A549 (cell line): ENCODE results near the gene LRRFIP2. TPM values are rescaled to one million over a fixed set of nuclear protein-coding genes. Genes with fewer than 3 reads are reported as not detected.

Source experiments
- ATAC-seq, 2 experiments: fragments of 200-7000 bp in 1 of 2; fragments of >200 bp in 1 of 2; cut with Nextera tagmentation in 1 of 2; cut with Tn5 transposase in 1 of 2; 3 replicates each; pipeline versions ENCODE4 v1.8.0 to v1.9.1; 2018 to 2020; ENCODE audit warnings: mild to moderate bottlenecking in 1 of 2, moderate library complexity in 1 of 2
- CTCF ChIA-PET: fragments of 300-600 bp; sonication (Branson Sonifier 250); formaldehyde crosslinking; extraction: SDS; loops from one replicate; lab custom pipeline; 2021; ENCODE audit warnings: antibody characterized with exemption, inconsistent platforms; lab: Yijun Ruan, JAX
- POLR2A ChIA-PET: fragments of 350-600 bp; formaldehyde crosslinking; extraction: SDS; loops from one replicate; lab custom pipeline; 2021; ENCODE audit warnings: antibody characterized with exemption, inconsistent platforms; lab: Yijun Ruan, JAX
- DNase-seq, 2 experiments: peaks; one replicate each; pipeline versions ENCODE4 v3.0.0 to v3.0.0-alpha.2; 2011 to 2016; ENCODE audit warnings: low read depth in 1 of 2, low spot score in 1 of 2
- FAIRE-seq: peaks from 2 replicates; lab custom pipeline; 2011; peaks lifted over from hg19 to GRCh38; lab: Jason Lieb, UNC
- H3K27ac ChIP-seq, 2 experiments: fragments of >200 bp; sonication (Bioruptor Twin); formaldehyde crosslinking; 3 replicates each; pipeline ENCODE4 v1.5.1; 2016 to 2017
- H3K4me1 ChIP-seq: fragments of >200 bp; sonication (Bioruptor Twin); formaldehyde crosslinking; 3 replicates; pipeline ENCODE4 v1.6.1; 2016
- H3K4me2 ChIP-seq: fragments of >200 bp; sonication (Bioruptor Twin); formaldehyde crosslinking; 3 replicates; pipeline ENCODE4 v1.6.1; 2016
- H3K4me3 ChIP-seq: fragments of >200 bp; sonication (Bioruptor Twin); formaldehyde crosslinking; 3 replicates; pipeline ENCODE4 v1.5.1; 2016
- H3K9me3 ChIP-seq: fragments of >200 bp; sonication (Bioruptor Twin); formaldehyde crosslinking; 3 replicates; pipeline ENCODE4 v1.6.1; 2016
- CBX2 ChIP-seq: fragments of 200-600 bp; sonication (generic); IDR thresholded peaks from 2 replicates; pipeline ENCODE4 v1.6.1; 2016; ENCODE audit warnings: low read depth, mild to moderate bottlenecking, borderline replicate concordance
- CEBPB ChIP-seq, 2 experiments: fragments of >200 bp in 1 of 2; sonication (Bioruptor Twin) in 1 of 2; formaldehyde crosslinking in 1 of 2; IDR thresholded peaks; 2 replicates each; pipeline ENCODE4 v1.6.1; 2012 to 2016
- EHF ChIP-seq: fragments of 250-450 bp; sonication (Bioruptor Pico); IDR thresholded peaks from 2 replicates; pipeline ENCODE4 v1.5.0; 2020; ENCODE audit warnings: mild to moderate bottlenecking
- ESRRA ChIP-seq: fragments of 150-350 bp; IDR thresholded peaks from 2 replicates; pipeline ENCODE4 v1.6.1; 2014; ENCODE audit warnings: mild to moderate bottlenecking, low read length, borderline replicate concordance
- FOSB ChIP-seq: fragments of 250-450 bp; sonication (Bioruptor Pico); IDR thresholded peaks from 2 replicates; pipeline ENCODE4 v1.5.0; 2020; ENCODE audit warnings: mild to moderate bottlenecking, moderate library complexity
- FOSL2 ChIP-seq, 2 experiments: fragments of 450-650 bp in 1 of 2; fragments of >200 bp in 1 of 2; sonication (Bioruptor Twin) in 1 of 2; formaldehyde crosslinking; IDR thresholded peaks; 2 replicates each; pipeline versions ENCODE4 v1.5.0 to v1.6.1; 2016 to 2020; ENCODE audit warnings: mild to moderate bottlenecking in 1 of 2, moderate library complexity in 1 of 2
- HDAC2 ChIP-seq: fragments of 200-600 bp; sonication (generic); IDR thresholded peaks from 2 replicates; pipeline ENCODE4 v1.6.1; 2016
- HEYL ChIP-seq: fragments of 250-450 bp; sonication (Bioruptor Pico); IDR thresholded peaks from 2 replicates; pipeline ENCODE4 v1.8.0; 2021; ENCODE audit warnings: mild to moderate bottlenecking, moderate library complexity
- HOXB13 ChIP-seq: fragments of 250-450 bp; sonication (Bioruptor Pico); IDR thresholded peaks from 2 replicates; pipeline ENCODE4 v1.5.0; 2020; ENCODE audit warnings: low read depth, mild to moderate bottlenecking, moderate library complexity
- HOXB5 ChIP-seq: fragments of 250-450 bp; sonication (Bioruptor Pico); IDR thresholded peaks from 2 replicates; pipeline ENCODE4 v1.5.0; 2020; ENCODE audit warnings: mild to moderate bottlenecking, moderate library complexity
- JUNB ChIP-seq: fragments of >200 bp; sonication (Bioruptor Twin); formaldehyde crosslinking; IDR thresholded peaks from 2 replicates; pipeline ENCODE4 v1.6.1; 2016
- MAZ ChIP-seq: fragments of 150-350 bp; IDR thresholded peaks from 2 replicates; pipeline ENCODE4 v1.6.1; 2014; ENCODE audit warnings: antibody characterized with exemption, low read depth, low read length, borderline replicate concordance
- MYC ChIP-seq: IDR thresholded peaks from 2 replicates; pipeline ENCODE4 v1.6.1; 2012; ENCODE audit warnings: mild to moderate bottlenecking, inconsistent platforms, low read length, improper control_type of control experiment, borderline replicate concordance
- NPAS2 ChIP-seq: fragments of 250-450 bp; sonication (Bioruptor Pico); IDR thresholded peaks from 2 replicates; pipeline ENCODE4 v1.8.0; 2022; ENCODE audit warnings: mild to moderate bottlenecking, moderate library complexity, borderline replicate concordance
- NR3C1 ChIP-seq: fragments of >200 bp; sonication (Bioruptor Twin); formaldehyde crosslinking; IDR thresholded peaks from 3 replicates; pipeline ENCODE4 v1.6.1; 2017
- PHF8 ChIP-seq: fragments of 200-600 bp; sonication (generic); IDR thresholded peaks from 2 replicates; pipeline ENCODE4 v1.6.1; 2016; ENCODE audit warnings: low read depth, mild to moderate bottlenecking, antibody characterized with exemption, moderate library complexity, borderline replicate concordance
- RAD21 ChIP-seq, 2 experiments: fragments of >200 bp in 1 of 2; sonication (Bioruptor Twin) in 1 of 2; formaldehyde crosslinking in 1 of 2; IDR thresholded peaks in 1 of 2; conservative IDR thresholded peaks in 1 of 2; 2 replicates in 1 of 2; 3 replicates in 1 of 2; pipeline ENCODE4 v1.6.1; 2012 to 2018; ENCODE audit warnings: inconsistent platforms in 1 of 2
- RFX5 ChIP-seq: fragments of 450-650 bp; IDR thresholded peaks from 2 replicates; pipeline ENCODE4 v1.7.1; 2014; ENCODE audit warnings: antibody characterized with exemption, mild to moderate bottlenecking, moderate library complexity
- RNF2 ChIP-seq: fragments of 200-600 bp; sonication (generic); IDR thresholded peaks from 2 replicates; pipeline ENCODE4 v1.6.1; 2016; ENCODE audit warnings: low read depth, mild to moderate bottlenecking, antibody characterized with exemption, moderate library complexity, borderline replicate concordance
- ZC3H11A ChIP-seq: fragments of 450-650 bp; IDR thresholded peaks from 2 replicates; pipeline ENCODE4 v1.6.1; 2014; ENCODE audit warnings: antibody characterized with exemption, mild to moderate bottlenecking
- WGBS: methylation state at CpG from one replicate; pipeline ENCODE4 v1.1.6; 2017; ENCODE audit errors: missing lambda C conversion rate; 5-methylcytosine and 5-hydroxymethylcytosine counted together
- polyA plus RNA-seq, 4 experiments: library from polyadenylated mRNA; depleted of rRNA in 3 of 4; stranded (reverse); fragments of >200 nt; fragmentation: RNase III in 1 of 4; extraction: RNeasy Plus Mini Kit Qiagen cat#74134 plus additional on column Dnase treatment in 1 of 4; gene quantifications; 2 replicates in 3 of 4; 3 replicates in 1 of 4; pipeline ENCODE4 v1.2.3, GENCODE V29; 2011 to 2017
- TF ChIP-seq, protein P1 (sequence below): IDR thresholded peaks from 2 replicates; pipeline ENCODE4 v1.6.1; 2012
- TF ChIP-seq, protein P2 (sequence below): fragments of 250-450 bp; sonication (Bioruptor Pico); IDR thresholded peaks from 2 replicates; pipeline ENCODE4 v1.5.0; 2020; ENCODE audit warnings: low read depth, mild to moderate bottlenecking, moderate library complexity
- TF ChIP-seq, protein P3 (sequence below): fragments of 200-600 bp; sonication (generic); IDR thresholded peaks from 2 replicates; pipeline ENCODE4 v1.6.1; 2016; ENCODE audit warnings: antibody characterized with exemption, mild to moderate bottlenecking, moderate library complexity
- TF ChIP-seq, protein P4 (sequence below): IDR thresholded peaks from 2 replicates; pipeline ENCODE4 v1.6.1; 2012; ENCODE audit warnings: low read depth, borderline replicate concordance

LRRFIP2 gene
- polyA plus RNA-seq, 2 of the 4 experiments (the other 2 are of a cell fraction), result 48.0 to 66.4 TPM

DNA sequence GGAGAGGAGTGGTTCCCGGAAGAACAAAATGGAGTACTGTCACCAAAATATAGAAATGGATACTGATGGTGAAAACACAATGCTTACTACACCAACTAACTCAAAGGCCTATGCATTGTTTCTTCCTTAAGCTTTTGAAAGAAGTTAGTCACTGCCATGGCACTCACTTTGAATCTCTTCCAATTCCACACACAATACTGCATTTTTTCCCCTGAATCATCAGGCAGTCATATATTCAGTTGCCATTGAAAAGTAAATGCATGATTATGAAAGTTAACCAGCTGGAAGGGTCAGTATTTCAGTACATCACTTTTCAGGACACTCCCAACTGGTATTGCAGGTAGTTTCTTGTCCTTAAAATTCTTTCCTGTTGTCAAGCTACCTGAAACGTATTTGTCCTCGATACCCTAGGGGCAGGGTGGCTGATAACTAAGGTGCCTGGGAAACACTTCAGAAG lies 9.0 kb upstream of the LRRFIP2 start:
- no peak overlapping the region for H3K4me3 ChIP-seq
- H3K9me3 ChIP-seq, result no peaks in the 10 kb centered on the region
- FAIRE-seq (no peak), DNase-seq (peak in 1 of 2 experiments; percentile 57), ATAC-seq (peak; percentile 82 to 88)
- peak overlapping the region; percentile 55 for H3K4me2 ChIP-seq
- H3K27ac ChIP-seq, result peak overlapping the region; percentile 48 to 52
- WGBS, result 67% methylated on average over 3 of the region's 3 CpGs
- TF ChIP-seq HOXB13 (CRISPR knock-in tag) (no peak), HDAC2 (no peak), FOSL2 (IDR thresholded peaks at IDR 0.05) (peak; percentile 56), FOSL2 (CRISPR knock-in tag; IDR thresholded peaks at IDR 0.05) (peak; percentile 68), MYC (no peak), JUNB (peak; percentile 72), CEBPB (IDR thresholded peaks at IDR 0.05) (peak in 1 of 2 experiments; percentile 71; a peak in 2 of 4 replicates), RNF2 (no peak), RAD21 (conservative IDR thresholded peaks at IDR 0.05 in 1 of 2, IDR thresholded peaks at IDR 0.05 in 1 of 2) (0 out of 5 replicates have a peak, but pooled peaks of 1 of the 2 experiments have one; percentile 10)
- TF ChIP-seq, protein P1, sequence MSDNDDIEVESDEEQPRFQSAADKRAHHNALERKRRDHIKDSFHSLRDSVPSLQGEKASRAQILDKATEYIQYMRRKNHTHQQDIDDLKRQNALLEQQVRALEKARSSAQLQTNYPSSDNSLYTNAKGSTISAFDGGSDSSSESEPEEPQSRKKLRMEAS, result peak; percentile 45; the same call in 1 of the 2 replicates
- TF ChIP-seq, protein P2, sequence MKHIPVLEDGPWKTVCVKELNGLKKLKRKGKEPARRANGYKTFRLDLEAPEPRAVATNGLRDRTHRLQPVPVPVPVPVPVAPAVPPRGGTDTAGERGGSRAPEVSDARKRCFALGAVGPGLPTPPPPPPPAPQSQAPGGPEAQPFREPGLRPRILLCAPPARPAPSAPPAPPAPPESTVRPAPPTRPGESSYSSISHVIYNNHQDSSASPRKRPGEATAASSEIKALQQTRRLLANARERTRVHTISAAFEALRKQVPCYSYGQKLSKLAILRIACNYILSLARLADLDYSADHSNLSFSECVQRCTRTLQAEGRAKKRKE (CRISPR knock-in tag), result no peak
- ChIA-PET POLR2A (interaction anchor here (1.5 kb wide), 1 partner anchor 190 kb away, joined by 11 read pairs; the partner anchor contains the start of genes EPM2AIP1 and MLH1), CTCF (interaction anchor here (0.6 to 1.3 kb wide), 4 partner anchors 10 to 136 kb away, joined by 3 to 6 read pairs (median 4); no protein-coding TSS in a partner anchor)
- H3K4me1 ChIP-seq, result peaks cover 36% of the 10 kb centered on the region

DNA sequence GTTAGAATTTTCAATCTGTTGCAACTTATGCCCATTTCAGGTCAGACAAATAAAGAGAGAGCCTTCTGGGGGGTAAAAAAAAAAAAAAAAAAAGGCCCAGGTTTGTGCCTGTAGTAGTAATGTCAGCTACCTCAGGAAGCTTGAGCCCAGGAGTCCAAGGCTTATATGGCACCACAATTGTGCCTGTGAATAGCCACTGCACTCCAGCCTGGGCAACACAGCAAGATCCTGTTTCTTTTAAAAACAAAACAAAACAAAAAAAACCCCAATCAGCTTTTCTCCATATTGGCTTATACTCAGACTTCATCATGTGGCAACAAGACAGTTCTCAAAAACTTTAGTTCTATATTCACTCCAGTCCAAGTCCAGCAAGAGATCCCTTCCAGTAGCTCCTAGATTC lies 8.4 kb upstream of the LRRFIP2 start:
- Histone ChIP-seq H3K4me2 (peak overlapping the region; percentile 55), H3K4me3 (no peak overlapping the region), H3K4me1 (peaks cover 42% of the 10 kb centered on the region), H3K27ac (peak overlapping the region; percentile 48 to 52; a peak in 5 of 6 replicates), H3K9me3 (no peaks in the 10 kb centered on the region)
- POLR2A ChIA-PET, result interaction anchor here (1.5 kb wide), 1 partner anchor 190 kb away, joined by 11 read pairs; the partner anchor contains the start of genes EPM2AIP1 and MLH1
- FAIRE-seq (no peak), DNase-seq (no peak), ATAC-seq (no peak; a peak in 1 of 6 replicates)
- CTCF ChIA-PET, result interaction anchor here (0.6 to 1.3 kb wide), 5 partner anchors 10 to 136 kb away, joined by 3 to 6 read pairs (median 3); no protein-coding TSS in a partner anchor
- TF ChIP-seq ZC3H11A (no peak), ESRRA (no peak), RNF2 (no peak), RAD21 (conservative IDR thresholded peaks at IDR 0.05 in 1 of 2, IDR thresholded peaks at IDR 0.05 in 1 of 2) (no peak), FOSB (CRISPR knock-in tag) (no peak), CBX2 (no peak), MAZ (no peak), PHF8 (no peak), HOXB5 (CRISPR knock-in tag) (no peak), HEYL (CRISPR knock-in tag) (no peak), CEBPB (IDR thresholded peaks at IDR 0.05) (no peak), NR3C1 (no peak), NPAS2 (CRISPR knock-in tag) (no peak), EHF (CRISPR knock-in tag) (no peak), RFX5 (no peak)
- TF ChIP-seq, protein P3, sequence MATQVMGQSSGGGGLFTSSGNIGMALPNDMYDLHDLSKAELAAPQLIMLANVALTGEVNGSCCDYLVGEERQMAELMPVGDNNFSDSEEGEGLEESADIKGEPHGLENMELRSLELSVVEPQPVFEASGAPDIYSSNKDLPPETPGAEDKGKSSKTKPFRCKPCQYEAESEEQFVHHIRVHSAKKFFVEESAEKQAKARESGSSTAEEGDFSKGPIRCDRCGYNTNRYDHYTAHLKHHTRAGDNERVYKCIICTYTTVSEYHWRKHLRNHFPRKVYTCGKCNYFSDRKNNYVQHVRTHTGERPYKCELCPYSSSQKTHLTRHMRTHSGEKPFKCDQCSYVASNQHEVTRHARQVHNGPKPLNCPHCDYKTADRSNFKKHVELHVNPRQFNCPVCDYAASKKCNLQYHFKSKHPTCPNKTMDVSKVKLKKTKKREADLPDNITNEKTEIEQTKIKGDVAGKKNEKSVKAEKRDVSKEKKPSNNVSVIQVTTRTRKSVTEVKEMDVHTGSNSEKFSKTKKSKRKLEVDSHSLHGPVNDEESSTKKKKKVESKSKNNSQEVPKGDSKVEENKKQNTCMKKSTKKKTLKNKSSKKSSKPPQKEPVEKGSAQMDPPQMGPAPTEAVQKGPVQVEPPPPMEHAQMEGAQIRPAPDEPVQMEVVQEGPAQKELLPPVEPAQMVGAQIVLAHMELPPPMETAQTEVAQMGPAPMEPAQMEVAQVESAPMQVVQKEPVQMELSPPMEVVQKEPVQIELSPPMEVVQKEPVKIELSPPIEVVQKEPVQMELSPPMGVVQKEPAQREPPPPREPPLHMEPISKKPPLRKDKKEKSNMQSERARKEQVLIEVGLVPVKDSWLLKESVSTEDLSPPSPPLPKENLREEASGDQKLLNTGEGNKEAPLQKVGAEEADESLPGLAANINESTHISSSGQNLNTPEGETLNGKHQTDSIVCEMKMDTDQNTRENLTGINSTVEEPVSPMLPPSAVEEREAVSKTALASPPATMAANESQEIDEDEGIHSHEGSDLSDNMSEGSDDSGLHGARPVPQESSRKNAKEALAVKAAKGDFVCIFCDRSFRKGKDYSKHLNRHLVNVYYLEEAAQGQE, result no peak
- TF ChIP-seq, protein P4, sequence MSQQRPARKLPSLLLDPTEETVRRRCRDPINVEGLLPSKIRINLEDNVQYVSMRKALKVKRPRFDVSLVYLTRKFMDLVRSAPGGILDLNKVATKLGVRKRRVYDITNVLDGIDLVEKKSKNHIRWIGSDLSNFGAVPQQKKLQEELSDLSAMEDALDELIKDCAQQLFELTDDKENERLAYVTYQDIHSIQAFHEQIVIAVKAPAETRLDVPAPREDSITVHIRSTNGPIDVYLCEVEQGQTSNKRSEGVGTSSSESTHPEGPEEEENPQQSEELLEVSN, result no peak
